Hematopoietic multipotent progenitor cell treated with erythropoietin and hydrocortisone succinate and interleukin-3 and kit ligand, for 8 days (in vitro differentiated cells): ENCODE measurements around the gene GALNS.
A peak's percentile ranks its signal among the peaks of the same experiment; 100 is the strongest.

Experiments used
- DNase-seq: peaks from one replicate; pipeline ENCODE4 v3.0.0-alpha.2; 2015

The GALNS gene

GRCh38 chr16:88888461-88889387 is 32.0 kb upstream of the GALNS start:
- DNase-seq: peak; percentile 43

- DNase-seq: no peak
Observed at GRCh38 chr16:88888057-88888456, 31.3 kb upstream of the GALNS start.

DNA sequence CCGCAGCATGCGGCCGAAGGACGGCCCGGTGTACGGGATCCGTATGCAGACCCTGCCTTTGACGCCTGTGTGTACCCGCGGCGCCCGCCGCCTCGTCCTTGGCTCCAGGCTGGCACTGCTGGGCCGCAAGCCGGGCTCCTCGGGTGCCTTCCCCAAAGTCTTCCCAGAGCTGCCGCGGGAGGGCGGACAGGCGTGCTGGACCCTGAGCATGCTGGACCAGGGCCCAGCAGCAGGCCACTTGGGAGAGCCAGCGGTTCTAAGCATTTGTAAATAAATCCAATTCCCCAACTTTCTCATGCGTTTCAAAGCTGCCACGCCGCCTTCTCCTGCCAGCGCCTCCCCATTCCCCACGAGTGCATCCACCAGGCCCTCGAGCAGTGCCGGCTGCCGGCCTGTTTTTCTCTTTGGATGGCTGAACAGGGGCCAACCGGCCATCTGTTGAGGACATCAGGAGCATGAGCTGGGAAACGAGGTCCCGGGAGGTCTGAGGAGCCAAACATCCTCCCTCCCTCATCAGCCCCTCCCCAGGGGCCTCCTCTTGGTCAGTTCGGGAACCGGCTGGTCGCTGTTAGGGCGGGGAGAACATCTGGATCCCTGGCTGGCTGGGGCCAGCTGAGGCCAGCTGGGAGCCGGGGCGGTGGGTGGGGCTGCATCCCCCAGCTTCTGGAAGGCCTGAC is 30.2 kb upstream of the GALNS start:
- DNase-seq: no peak

DNA sequence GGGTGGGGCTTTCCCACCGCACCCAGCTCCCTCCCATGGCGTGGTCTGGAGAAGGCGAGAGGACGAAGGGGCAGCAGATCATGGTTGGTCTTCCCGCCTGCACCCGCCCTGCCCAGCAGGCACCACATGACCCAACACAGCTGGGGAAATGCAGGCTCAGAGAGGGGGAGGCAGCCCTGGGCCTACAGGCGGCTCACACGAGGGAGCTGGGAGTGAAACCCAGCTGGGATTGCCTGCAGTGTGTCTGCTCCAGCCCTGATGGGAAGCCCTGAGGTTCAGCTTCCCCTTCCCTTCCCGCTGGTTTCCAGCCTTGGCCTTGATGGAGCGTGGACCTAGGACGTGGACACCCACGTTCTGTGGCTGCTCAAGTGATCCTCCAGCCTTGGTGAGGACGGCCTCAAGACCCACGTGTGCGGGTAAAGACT is 29.7 kb upstream of the GALNS start:
- DNase-seq: no peak

GRCh38 chr16:88885693-88886280 is 29.0 kb upstream of the GALNS start:
- no peak for DNase-seq

GRCh38 chr16:88884569-88885271 is 28.0 kb upstream of the GALNS start:
- DNase-seq: no peak

DNA sequence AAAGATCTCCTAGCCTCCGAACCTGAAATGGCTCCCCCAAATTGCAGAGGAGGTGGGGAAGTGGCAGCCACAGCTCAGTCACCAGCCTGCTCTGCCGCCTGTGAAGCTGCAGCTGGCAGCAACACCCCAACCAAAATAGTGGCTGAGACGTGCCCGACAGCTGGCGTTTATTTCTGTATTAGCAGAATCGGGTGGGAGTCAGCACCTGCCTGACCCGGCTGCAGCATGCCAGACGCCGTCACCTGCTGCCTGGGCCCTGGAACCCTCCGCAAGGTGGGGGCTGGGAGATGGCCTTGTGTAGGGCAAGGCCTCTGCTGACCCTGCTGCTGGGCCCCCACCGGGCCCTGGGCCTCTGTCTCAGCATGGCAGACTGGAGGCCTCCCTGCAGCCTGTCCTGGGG is 27.2 kb upstream of the GALNS start:
- no peak for DNase-seq

- DNase-seq: no peak
Observed at GRCh38 chr16:88883117-88883895, 26.6 kb upstream of the GALNS start.

- DNase-seq: peak; percentile 80
Observed at GRCh38 chr16:88882358-88883030, 25.7 kb upstream of the GALNS start.

GRCh38 chr16:88881675-88882357 is 25.1 kb upstream of the GALNS start:
- no peak for DNase-seq

- no peak for DNase-seq
Observed at GRCh38 chr16:88881007-88881615, 24.4 kb upstream of the GALNS start.

DNA sequence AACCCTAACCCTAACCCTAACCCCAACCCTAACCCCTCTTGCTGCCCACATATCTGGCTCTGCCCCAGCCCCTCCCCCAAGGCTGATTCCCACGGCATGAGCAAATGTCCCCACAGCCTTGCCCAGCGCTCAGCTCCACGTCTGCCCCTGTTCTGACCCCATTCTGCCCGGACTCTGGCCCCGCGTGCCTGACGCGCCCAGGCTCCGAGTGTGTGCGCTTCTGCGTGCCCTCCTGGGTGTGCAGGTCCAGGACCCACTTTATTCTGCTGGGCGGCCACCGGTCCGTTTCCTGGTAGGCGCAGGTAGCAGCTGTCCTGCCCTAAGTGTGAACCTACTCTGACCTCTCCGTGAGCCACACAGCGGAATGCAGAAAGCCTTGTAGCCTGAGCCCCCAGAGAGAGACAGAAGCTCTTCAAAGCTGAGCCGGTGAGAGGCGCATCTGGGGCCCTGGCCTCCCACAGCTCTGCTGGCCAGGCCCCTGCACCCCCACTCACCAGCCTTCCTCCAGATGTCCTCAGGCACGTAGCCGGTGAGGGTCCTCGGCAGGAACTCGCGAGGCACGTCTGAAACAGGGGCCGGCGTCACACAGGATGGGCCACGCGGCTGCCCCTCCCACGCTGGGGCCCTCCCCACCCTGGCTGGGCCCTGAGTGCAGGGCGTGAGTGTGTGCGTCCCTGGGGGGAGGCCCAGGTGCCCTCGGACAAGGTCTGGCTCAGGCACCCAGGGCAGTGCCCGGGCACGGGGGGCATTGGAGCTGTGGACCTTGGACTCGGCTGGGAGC is 23.7 kb upstream of the GALNS start:
- DNase-seq: no peak

GRCh38 chr16:88879788-88880055 is 23.0 kb upstream of the GALNS start:
- DNase-seq: no peak

- no peak for DNase-seq
Observed at GRCh38 chr16:88878967-88879787, 22.4 kb upstream of the GALNS start.

- DNase-seq: no peak
Observed at GRCh38 chr16:88878356-88878755, 21.6 kb upstream of the GALNS start.

GRCh38 chr16:88877564-88878289 is 21.0 kb upstream of the GALNS start:
- no peak for DNase-seq

DNA sequence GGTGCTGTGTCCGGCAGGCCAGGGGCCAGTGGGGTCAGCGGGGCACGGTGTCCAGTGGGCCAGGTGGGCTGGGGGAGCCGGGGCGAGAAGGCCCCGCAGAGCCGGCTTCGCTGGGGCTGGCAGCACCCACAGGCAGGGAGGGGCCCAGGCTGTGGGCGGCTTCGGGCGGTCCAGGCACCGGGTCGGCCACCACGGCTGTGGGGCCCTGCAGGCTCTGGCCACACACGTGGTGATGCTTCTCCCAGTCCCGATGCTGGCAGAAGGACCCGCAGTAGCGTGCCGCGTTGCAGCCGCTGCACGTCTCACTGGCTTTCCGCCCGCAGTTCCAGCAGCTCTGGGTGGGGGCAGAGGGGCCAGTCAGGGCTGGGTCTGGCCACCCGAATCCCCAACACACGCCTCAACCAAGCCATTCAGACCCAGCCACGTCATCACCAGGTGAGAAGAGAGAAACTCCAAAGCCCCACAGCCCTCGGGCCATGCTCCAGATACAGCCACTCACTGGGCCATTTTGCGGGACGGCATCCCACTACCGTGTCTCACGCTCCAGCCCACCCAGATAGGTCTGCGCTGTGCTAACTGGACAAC is 20.3 kb upstream of the GALNS start:
- no peak for DNase-seq

GRCh38 chr16:88875703-88876234 is 19.0 kb upstream of the GALNS start:
- no peak for DNase-seq
